ENCODE results near the gene CBX8.

- no peak for TF ChIP-seq CTCF (IDR thresholded peaks at IDR 0.05; ENCODE audit: low read depth, low read length, poor library complexity, severe bottlenecking)
- no peak for TF ChIP-seq EZH2phosphoT487 (IDR thresholded peaks at IDR 0.05; ENCODE audit: borderline replicate concordance, low read length)
Observed at GRCh38 chr17:79835470-79835899, 38.6 kb upstream of the CBX8 start.
